Cardiac muscle cell (in vitro differentiated cells and primary cell): ENCODE measurements around the gene CFAP298. TPM values are rescaled to one million over a fixed set of nuclear protein-coding genes. Genes with fewer than 3 reads are reported as not detected.
"Not testable (repeated sequence)": the region's sequence is repeated elsewhere in the genome, so short reads cannot be mapped to it uniquely, and the experiment has no call there.

Experiments
- DNase-seq, 2 donors: peaks; one replicate each; pipeline versions ENCODE4 v3.0.0 to v3.0.0-alpha.2; 2010 to 2017; ENCODE audit warnings: low read depth in 1 of 2, low spot score in 1 of 2
- H3K27ac ChIP-seq: fragments of 200-600 bp; sonication (generic); 2 replicates; pipeline ENCODE4 v1.5.1; 2016
- H3K27me3 ChIP-seq: fragments of 200-600 bp; sonication (generic); 2 replicates; pipeline ENCODE4 v1.6.0; 2016; ENCODE audit warnings: control low read depth
- H3K36me3 ChIP-seq: fragments of 200-600 bp; sonication (generic); 2 replicates; pipeline ENCODE4 v1.5.1; 2016; ENCODE audit warnings: control low read depth
- H3K4me1 ChIP-seq: fragments of 200-600 bp; sonication (generic); 2 replicates; pipeline ENCODE4 v1.8.1; 2017; ENCODE audit warnings: low read depth, mild to moderate bottlenecking, mixed run types
- H3K4me3 ChIP-seq: fragments of 200-600 bp; sonication (generic); 2 replicates; pipeline ENCODE4 v1.5.1; 2016; ENCODE audit warnings: mild to moderate bottlenecking
- H3K9me3 ChIP-seq: fragments of 200-600 bp; sonication (generic); 2 replicates; pipeline ENCODE4 v1.5.1; 2017; ENCODE audit warnings: low read depth, mild to moderate bottlenecking, control low read depth
- polyA plus RNA-seq: library from polyadenylated mRNA; unstranded; fragments of >200 nt; fragmentation: Nextera tagmentation; extraction: Ambion mirVana; gene quantifications from 2 replicates; pipeline ENCODE4 v1.2.1, GENCODE V29; 2016
- total RNA-seq: library from RNA; depleted of rRNA; stranded (reverse); fragments of >200 nt; gene quantifications from 2 replicates; pipeline ENCODE4 v1.2.3, GENCODE V29; 2016
- TF ChIP-seq, protein P1 (sequence below): IDR thresholded peaks from 2 replicates; pipeline ENCODE4 v1.5.1; 2012; ENCODE audit warnings: low read depth, mild to moderate bottlenecking, low read length

CFAP298 gene
- total and polyA plus RNA-seq, 2 experiments from 2014 or later: 52.1 to 57.1 TPM

- H3K4me3 ChIP-seq: peak overlapping the region; percentile 69
- no peaks in the 10 kb centered on the region for H3K4me1 ChIP-seq
- peak overlapping the region; percentile 94 for H3K27ac ChIP-seq
- no peak for DNase-seq
- H3K9me3 ChIP-seq: no peaks in the 10 kb centered on the region
- no peaks in the 10 kb centered on the region for H3K36me3 ChIP-seq
- H3K27me3 ChIP-seq: no peaks in the 10 kb centered on the region
- TF ChIP-seq, protein P1, sequence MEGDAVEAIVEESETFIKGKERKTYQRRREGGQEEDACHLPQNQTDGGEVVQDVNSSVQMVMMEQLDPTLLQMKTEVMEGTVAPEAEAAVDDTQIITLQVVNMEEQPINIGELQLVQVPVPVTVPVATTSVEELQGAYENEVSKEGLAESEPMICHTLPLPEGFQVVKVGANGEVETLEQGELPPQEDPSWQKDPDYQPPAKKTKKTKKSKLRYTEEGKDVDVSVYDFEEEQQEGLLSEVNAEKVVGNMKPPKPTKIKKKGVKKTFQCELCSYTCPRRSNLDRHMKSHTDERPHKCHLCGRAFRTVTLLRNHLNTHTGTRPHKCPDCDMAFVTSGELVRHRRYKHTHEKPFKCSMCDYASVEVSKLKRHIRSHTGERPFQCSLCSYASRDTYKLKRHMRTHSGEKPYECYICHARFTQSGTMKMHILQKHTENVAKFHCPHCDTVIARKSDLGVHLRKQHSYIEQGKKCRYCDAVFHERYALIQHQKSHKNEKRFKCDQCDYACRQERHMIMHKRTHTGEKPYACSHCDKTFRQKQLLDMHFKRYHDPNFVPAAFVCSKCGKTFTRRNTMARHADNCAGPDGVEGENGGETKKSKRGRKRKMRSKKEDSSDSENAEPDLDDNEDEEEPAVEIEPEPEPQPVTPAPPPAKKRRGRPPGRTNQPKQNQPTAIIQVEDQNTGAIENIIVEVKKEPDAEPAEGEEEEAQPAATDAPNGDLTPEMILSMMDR: no peak
Observed at GRCh38 chr21:32612999-32613337, 791 bp upstream of the CFAP298 start.

- no peaks in the 10 kb centered on the region for H3K4me1 ChIP-seq
- no peaks in the 10 kb centered on the region for H3K9me3 ChIP-seq
- H3K27ac ChIP-seq: peak overlapping the region; percentile 94
- peaks cover 3% of the 10 kb centered on the region for H3K36me3 ChIP-seq
- DNase-seq: peak; percentile 32 to 57
- H3K27me3 ChIP-seq: no peaks in the 10 kb centered on the region
- peak overlapping the region; percentile 69 for H3K4me3 ChIP-seq
- TF ChIP-seq, protein P1: no peak
Observed at GRCh38 chr21:32611471-32611997, 643 bp downstream of the CFAP298 start.

- DNase-seq, H3K4me1 ChIP-seq, H3K27me3 ChIP-seq, H3K27ac ChIP-seq, H3K36me3 ChIP-seq, H3K9me3 ChIP-seq: not testable (repeated sequence)
- H3K4me3 ChIP-seq: peak overlapping the region; percentile 69
Observed at GRCh38 chr21:32610940-32611339, 1.2 kb downstream of the CFAP298 start.

- TF ChIP-seq, protein P1: no peak
- no peaks in the 10 kb centered on the region for H3K4me1 ChIP-seq
- no peaks in the 10 kb centered on the region for H3K9me3 ChIP-seq
- H3K4me3 ChIP-seq: no peak overlapping the region
- DNase-seq: no peak
- H3K27ac ChIP-seq: no peak overlapping the region
- H3K27me3 ChIP-seq: no peaks in the 10 kb centered on the region
- peaks cover 15% of the 10 kb centered on the region for H3K36me3 ChIP-seq
Observed at GRCh38 chr21:32608851-32609250, 3.3 kb downstream of the CFAP298 start.

DNA sequence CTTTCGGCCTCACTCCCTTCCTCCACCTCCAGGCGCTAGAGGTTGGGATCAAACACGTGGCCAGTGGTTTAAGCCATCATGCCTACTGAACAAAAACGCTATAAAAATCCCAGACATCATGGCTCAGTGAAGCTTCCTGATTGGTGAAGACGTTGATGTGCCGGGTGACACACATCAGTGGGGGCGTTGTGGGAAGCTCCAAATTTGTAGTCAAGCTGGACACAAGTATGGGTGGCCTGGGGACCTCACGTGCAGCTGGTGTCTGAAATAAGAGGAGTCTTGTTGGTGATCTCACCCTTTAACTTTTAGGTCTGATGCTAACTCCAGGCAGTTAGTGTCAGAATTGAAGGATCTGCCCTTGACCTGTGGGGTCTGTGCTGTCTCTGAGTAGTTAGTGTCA is 6.7 kb downstream of the CFAP298 start:
- no peak overlapping the region for H3K4me3 ChIP-seq
- no peak overlapping the region for H3K27ac ChIP-seq
- TF ChIP-seq, protein P1: no peak

DNA sequence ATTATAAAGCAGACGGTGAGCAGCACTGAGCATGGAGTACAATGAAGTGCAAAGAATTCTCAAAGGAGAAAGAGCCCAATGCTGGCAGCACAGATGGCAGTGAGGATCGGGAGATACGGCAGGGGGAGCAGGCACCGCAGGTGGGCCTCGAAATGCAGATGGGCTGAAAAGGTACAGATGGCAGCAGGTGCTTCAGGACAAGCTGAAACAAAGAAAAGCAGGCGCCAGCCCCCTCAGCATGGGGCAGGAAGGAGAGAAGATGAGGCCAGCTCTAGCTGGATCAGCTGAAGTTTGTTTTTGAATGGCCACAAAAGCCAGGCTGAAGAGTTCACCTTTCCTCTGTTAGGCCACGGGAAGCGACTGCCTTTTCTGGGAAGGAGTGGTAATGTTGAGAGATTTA is 7.7 kb downstream of the CFAP298 start:
- H3K36me3 ChIP-seq: peaks cover 30% of the 10 kb centered on the region
- TF ChIP-seq, protein P1: no peak
- H3K27me3 ChIP-seq: no peaks in the 10 kb centered on the region
- H3K27ac ChIP-seq: no peak overlapping the region
- no peaks in the 10 kb centered on the region for H3K9me3 ChIP-seq
- no peak for DNase-seq
- H3K4me1 ChIP-seq: no peaks in the 10 kb centered on the region
- H3K4me3 ChIP-seq: no peak overlapping the region

More for the DNA sequence above, 6.7 kb downstream of the CFAP298 start:
- no peak for DNase-seq
- Histone ChIP-seq H3K36me3 (peaks cover 30% of the 10 kb centered on the region), H3K4me1 (no peaks in the 10 kb centered on the region), H3K9me3 (no peaks in the 10 kb centered on the region), H3K27me3 (no peaks in the 10 kb centered on the region)
